Left lung (tissue), 10 donors: ENCODE measurements around the gene PGAP1. TPM values are rescaled to one million over a fixed set of nuclear protein-coding genes. Genes with fewer than 3 reads are reported as not detected.

Experiments
- ATAC-seq: fragments of 200-7000 bp; cut with Tn5 transposase; one replicate; pipeline ENCODE4 v1.9.1; 2020; ENCODE audit warnings: moderate library complexity
- DNase-seq, 4 donors: peaks; one replicate each; pipeline ENCODE4 v3.0.0-alpha.2; 2013 to 2020
- H3K27ac ChIP-seq, 2 donors: fragments of 200-600 bp; sonication (generic) in 1 of 2; one replicate each; pipeline versions ENCODE4 v1.5.0 to v1.8.0; 2020 to 2021
- H3K27me3 ChIP-seq, 2 donors: fragments of 200-600 bp; sonication (generic) in 1 of 2; one replicate each; pipeline versions ENCODE4 v1.5.0 to v1.8.0; 2020 to 2021
- H3K36me3 ChIP-seq, 2 donors: fragments of 200-600 bp; sonication (generic) in 1 of 2; one replicate each; pipeline versions ENCODE4 v1.5.0 to v1.8.0; 2020 to 2021
- H3K4me1 ChIP-seq, 2 donors: fragments of 200-600 bp; one replicate each; pipeline ENCODE4 v1.8.0; 2021
- H3K4me3 ChIP-seq, 2 donors: fragments of 200-600 bp; sonication (generic) in 1 of 2; one replicate each; pipeline versions ENCODE4 v1.5.0 to v1.8.0; 2020 to 2021; ENCODE audit warnings: mild to moderate bottlenecking in 1 of 2
- H3K9me3 ChIP-seq, 2 donors: fragments of 200-600 bp; sonication (generic) in 1 of 2; one replicate each; pipeline versions ENCODE4 v1.5.0 to v1.8.0; 2020 to 2021
- intact Hi-C, 2 donors: fragments of 100-400 bp; cut with DNase I; formaldehyde crosslinking; loops; one replicate each; pipeline versions ENCODE4 v1.11.2 to v1.14.2; 2022
- polyA plus RNA-seq, 6 donors: library from polyadenylated mRNA; unstranded; fragments of 120-200 nt; gene quantifications; one replicate each; pipeline ENCODE4 v1.2.1, GENCODE V29; 2013; ENCODE audit not compliant: insufficient read length in 6 of 6
- total RNA-seq, 2 donors: library from RNA; stranded (reverse); fragmentation: NEBNext Ultra II Directional; extraction: Animal tissue kit (Norgen Biotek cat#: 25700); gene quantifications; one replicate each; pipeline ENCODE4 v1.2.1, GENCODE V29; 2021
- TF ChIP-seq, protein P1 (sequence below), 2 donors: fragments of 200-600 bp; sonication (generic) in 1 of 2; IDR thresholded peaks; one replicate each; pipeline versions ENCODE4 v1.5.0 to v1.8.0; 2021; ENCODE audit warnings: antibody characterized with exemption in 2 of 2
- donor health status: DM: no; HTN: yes; CAD: no.
- donor health status: DM: no; HTN: no; CAD: no.

The PGAP1 gene
- total and polyA plus RNA-seq, 8 donors = 12.1 to 34.6 (median 26.7) TPM

DNA sequence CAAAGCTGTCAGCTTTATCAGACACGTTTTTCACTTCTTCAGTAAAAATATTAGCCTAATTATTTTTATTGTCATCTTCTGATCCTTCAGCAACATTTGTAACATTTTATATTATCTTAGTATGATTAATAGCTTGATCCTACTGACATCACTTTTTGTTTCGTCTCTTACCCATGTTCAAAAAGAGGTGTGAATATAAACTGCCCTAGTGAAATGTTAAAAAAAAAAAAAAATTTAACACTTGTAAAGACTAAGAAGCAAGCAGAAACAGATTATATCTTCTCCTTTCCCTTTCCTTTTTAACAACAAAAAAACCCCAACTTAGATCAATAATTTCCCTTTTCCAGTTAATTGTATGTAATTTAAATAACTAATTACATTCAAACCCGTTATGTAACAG, 81.1 kb downstream of the PGAP1 start:
- TF ChIP-seq, protein P1, sequence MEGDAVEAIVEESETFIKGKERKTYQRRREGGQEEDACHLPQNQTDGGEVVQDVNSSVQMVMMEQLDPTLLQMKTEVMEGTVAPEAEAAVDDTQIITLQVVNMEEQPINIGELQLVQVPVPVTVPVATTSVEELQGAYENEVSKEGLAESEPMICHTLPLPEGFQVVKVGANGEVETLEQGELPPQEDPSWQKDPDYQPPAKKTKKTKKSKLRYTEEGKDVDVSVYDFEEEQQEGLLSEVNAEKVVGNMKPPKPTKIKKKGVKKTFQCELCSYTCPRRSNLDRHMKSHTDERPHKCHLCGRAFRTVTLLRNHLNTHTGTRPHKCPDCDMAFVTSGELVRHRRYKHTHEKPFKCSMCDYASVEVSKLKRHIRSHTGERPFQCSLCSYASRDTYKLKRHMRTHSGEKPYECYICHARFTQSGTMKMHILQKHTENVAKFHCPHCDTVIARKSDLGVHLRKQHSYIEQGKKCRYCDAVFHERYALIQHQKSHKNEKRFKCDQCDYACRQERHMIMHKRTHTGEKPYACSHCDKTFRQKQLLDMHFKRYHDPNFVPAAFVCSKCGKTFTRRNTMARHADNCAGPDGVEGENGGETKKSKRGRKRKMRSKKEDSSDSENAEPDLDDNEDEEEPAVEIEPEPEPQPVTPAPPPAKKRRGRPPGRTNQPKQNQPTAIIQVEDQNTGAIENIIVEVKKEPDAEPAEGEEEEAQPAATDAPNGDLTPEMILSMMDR (IDR thresholded peaks at IDR 0.05) = no peak
- DNase-seq (no peak), ATAC-seq (no peak)
- Histone ChIP-seq H3K9me3 (no peaks in the 10 kb centered on the region), H3K4me3 (no peak overlapping the region), H3K27ac (no peak overlapping the region), H3K36me3 (peaks cover 0 to 17% of the 10 kb centered on the region in 2 donors), H3K4me1 (no peaks in the 10 kb centered on the region), H3K27me3 (no peaks in the 10 kb centered on the region)
- intact Hi-C loops = no loop called here

DNA sequence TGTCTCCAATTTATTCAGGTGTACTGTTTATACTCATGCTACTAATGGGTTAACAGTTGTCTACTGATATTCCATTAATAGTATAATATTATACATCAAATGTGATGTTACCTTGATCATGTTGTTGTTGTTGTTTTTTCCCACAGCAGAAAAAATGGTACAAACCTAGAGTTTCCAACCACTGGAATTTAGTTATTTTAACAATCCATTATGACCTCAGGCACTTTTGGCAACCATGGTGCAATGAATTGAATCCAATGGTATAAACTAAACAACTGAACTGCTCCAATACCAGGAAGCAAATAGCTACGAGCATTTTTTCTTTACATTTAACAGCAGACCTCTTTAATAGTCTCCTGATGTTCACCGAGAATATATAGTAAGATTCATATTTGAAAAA, 86.3 kb downstream of the PGAP1 start:
- Histone ChIP-seq H3K4me3 (no peak overlapping the region), H3K9me3 (peaks cover 0 to 3% of the 10 kb centered on the region in 2 donors), H3K4me1 (no peaks in the 10 kb centered on the region), H3K27ac (no peak overlapping the region), H3K27me3 (no peaks in the 10 kb centered on the region), H3K36me3 (peaks cover 0 to 20% of the 10 kb centered on the region in 2 donors)
- no peak for DNase-seq
- TF ChIP-seq, protein P1 (IDR thresholded peaks at IDR 0.05) = no peak
- intact Hi-C loops = no loop called here
- no peak for ATAC-seq

DNA sequence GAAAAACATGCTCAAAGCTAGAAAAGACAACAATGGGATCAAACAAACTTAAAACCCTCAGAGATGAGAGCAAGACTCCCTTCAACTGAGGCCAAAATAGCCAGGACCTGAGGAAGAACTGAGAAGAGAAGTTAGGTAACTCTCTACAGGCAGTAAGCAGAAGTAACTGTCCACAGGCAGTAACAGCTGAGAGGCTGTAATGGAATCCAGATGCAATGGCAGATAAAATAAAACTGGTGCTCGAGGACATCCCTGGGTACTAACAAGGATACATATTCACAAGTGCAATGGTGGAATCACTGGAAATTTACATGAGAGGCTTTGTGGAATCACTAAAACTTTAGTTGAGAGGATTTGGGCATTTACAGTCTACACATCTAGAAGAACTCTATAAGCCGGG, 86.9 kb downstream of the PGAP1 start:
- H3K9me3 ChIP-seq = peaks cover 0 to 3% of the 10 kb centered on the region in 2 donors
- H3K27me3 ChIP-seq = no peaks in the 10 kb centered on the region
- intact Hi-C loops = no loop called here
- H3K4me3 ChIP-seq = no peak overlapping the region
- H3K4me1 ChIP-seq = no peaks in the 10 kb centered on the region
- H3K36me3 ChIP-seq = peaks cover 0 to 20% of the 10 kb centered on the region in 2 donors
- DNase-seq = no peak
- no peak for ATAC-seq
- H3K27ac ChIP-seq = no peak overlapping the region
- TF ChIP-seq, protein P1 (IDR thresholded peaks at IDR 0.05) = no peak

DNA sequence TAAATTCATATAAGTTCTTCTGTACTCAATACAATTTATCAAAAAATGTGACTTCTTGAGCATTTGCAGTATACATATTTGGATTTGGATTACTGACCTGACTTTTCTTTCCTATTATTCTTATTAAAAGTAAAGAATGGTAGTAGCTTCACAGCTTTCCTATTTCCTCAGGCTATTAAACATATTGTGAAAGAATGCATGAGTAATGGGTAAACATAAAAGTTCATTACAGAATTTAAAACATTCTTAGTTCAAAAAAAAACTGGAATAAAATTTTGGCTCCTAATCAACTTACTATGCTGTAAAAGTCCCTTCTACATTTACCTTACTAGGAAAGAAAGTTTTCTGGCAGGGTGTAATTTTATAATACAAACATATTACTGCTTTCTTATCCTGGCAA, 90.1 kb downstream of the PGAP1 start:
- no peak overlapping the region for H3K27ac ChIP-seq
- TF ChIP-seq, protein P1 (IDR thresholded peaks at IDR 0.05) = no peak
- ATAC-seq (no peak), DNase-seq (no peak)
- intact Hi-C loops = no loop called here
- no peak overlapping the region for H3K4me3 ChIP-seq
- peaks cover 0 to 4% of the 10 kb centered on the region in 2 donors for H3K36me3 ChIP-seq
- no peaks in the 10 kb centered on the region for H3K27me3 ChIP-seq
- no peaks in the 10 kb centered on the region for H3K4me1 ChIP-seq
- H3K9me3 ChIP-seq = peaks cover 0 to 3% of the 10 kb centered on the region in 2 donors

DNA sequence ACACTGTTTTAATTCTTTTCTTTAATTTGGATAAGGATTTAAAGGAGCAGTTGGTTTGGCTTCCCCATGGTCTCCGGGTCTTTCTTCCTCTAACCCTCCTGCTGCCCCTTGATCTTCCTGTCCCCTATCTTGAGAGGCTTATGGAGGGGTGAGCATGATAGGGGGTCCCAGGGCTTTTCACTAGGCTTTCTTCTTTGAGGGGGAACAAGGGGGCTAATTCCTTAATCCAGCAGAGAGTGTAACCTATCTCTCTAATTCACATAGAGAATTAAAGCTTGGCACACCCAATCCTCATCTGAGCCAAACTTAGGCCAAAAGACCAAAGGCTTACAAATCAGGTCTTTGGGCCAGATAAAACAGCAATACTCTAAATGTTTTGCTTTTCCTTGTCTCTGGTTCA, 95.8 kb downstream of the PGAP1 start:
- Histone ChIP-seq H3K27me3 (no peaks in the 10 kb centered on the region), H3K27ac (no peak overlapping the region), H3K9me3 (peaks cover 0 to under 1% of the 10 kb centered on the region in 2 donors), H3K36me3 (no peaks in the 10 kb centered on the region), H3K4me3 (no peak overlapping the region), H3K4me1 (no peaks in the 10 kb centered on the region)
- TF ChIP-seq, protein P1 (IDR thresholded peaks at IDR 0.05) = no peak
- ATAC-seq = no peak
- intact Hi-C loops = no loop called here
- DNase-seq = no peak
